Measurements from ENCODE around the gene MTUS2. TPM values are rescaled to one million over a fixed set of nuclear protein-coding genes. Genes with fewer than 3 reads are reported as not detected.

MTUS2 gene
- total RNA-seq, 2 donors from 2014 or later: 1.6 to 4.8 TPM

GRCh38 chr13:28875846-28876615 is 55.9 kb downstream of the MTUS2 start:
- H3K27me3 ChIP-seq (replicated peaks; ENCODE audit: insufficient read depth): no peaks in the 10 kb centered on the region
- intact Hi-C loops (cut with DNase I): no loop called here
- H3K4me1 ChIP-seq (replicated peaks): no peaks in the 10 kb centered on the region
- no peak for TF ChIP-seq POLR2A (IDR thresholded peaks at IDR 0.05)
- TF ChIP-seq CTCF (IDR thresholded peaks at IDR 0.05): no peak
- TF ChIP-seq POLR2AphosphoS5 (IDR thresholded peaks at IDR 0.05): no peak
- H3K9me3 ChIP-seq: no peaks in the 10 kb centered on the region
- H3K36me3 ChIP-seq: no peaks in the 10 kb centered on the region
- 72% methylated on average over 6 of the region's 6 CpGs for WGBS
- DNase-seq (ENCODE audit: low spot score): no peak
- no peak overlapping the region for H3K27ac ChIP-seq
- no peak overlapping the region for H3K4me3 ChIP-seq

- TF ChIP-seq POLR2AphosphoS5 (IDR thresholded peaks at IDR 0.05) (no peak), CTCF (IDR thresholded peaks at IDR 0.05) (no peak), POLR2A (IDR thresholded peaks at IDR 0.05) (no peak)
- Histone ChIP-seq H3K4me3 (no peak overlapping the region), H3K36me3 (no peaks in the 10 kb centered on the region), H3K9me3 (no peaks in the 10 kb centered on the region), H3K4me1 (replicated peaks) (no peaks in the 10 kb centered on the region), H3K27me3 (replicated peaks; ENCODE audit: insufficient read depth) (no peaks in the 10 kb centered on the region), H3K27ac (no peak overlapping the region)
- DNase-seq (ENCODE audit: low spot score): no peak
- 81% methylated on average over 4 of the region's 4 CpGs for WGBS
- intact Hi-C loops (cut with DNase I): no loop called here
Observed at GRCh38 chr13:28877408-28877807, 57.3 kb downstream of the MTUS2 start.

- 13% methylated on average over 4 of the region's 4 CpGs for WGBS
- H3K9me3 ChIP-seq: no peaks in the 10 kb centered on the region
- H3K36me3 ChIP-seq: no peaks in the 10 kb centered on the region
- DNase-seq (ENCODE audit: low spot score): no peak
- no peak overlapping the region for H3K4me3 ChIP-seq
- no peaks in the 10 kb centered on the region for H3K27me3 ChIP-seq (replicated peaks; ENCODE audit: insufficient read depth)
- intact Hi-C loops (cut with DNase I): no loop called here
- H3K4me1 ChIP-seq (replicated peaks): no peaks in the 10 kb centered on the region
- H3K27ac ChIP-seq: no peak overlapping the region
- TF ChIP-seq POLR2A (IDR thresholded peaks at IDR 0.05): no peak
- TF ChIP-seq POLR2AphosphoS5 (IDR thresholded peaks at IDR 0.05): no peak
- no peak for TF ChIP-seq CTCF (IDR thresholded peaks at IDR 0.05)
Observed at GRCh38 chr13:28885181-28885580, 65.0 kb downstream of the MTUS2 start.

- no peak for DNase-seq (ENCODE audit: low spot score)
- no peak for TF ChIP-seq CTCF (IDR thresholded peaks at IDR 0.05)
- no peak for TF ChIP-seq POLR2A (IDR thresholded peaks at IDR 0.05)
- no peak for TF ChIP-seq POLR2AphosphoS5 (IDR thresholded peaks at IDR 0.05)
- Histone ChIP-seq H3K27me3 (replicated peaks; ENCODE audit: insufficient read depth) (no peaks in the 10 kb centered on the region), H3K4me3 (no peak overlapping the region), H3K9me3 (no peaks in the 10 kb centered on the region), H3K36me3 (no peaks in the 10 kb centered on the region), H3K27ac (no peak overlapping the region), H3K4me1 (replicated peaks) (no peaks in the 10 kb centered on the region)
- intact Hi-C loops (cut with DNase I): no loop called here
- WGBS: 51% methylated on average over 6 of the region's 6 CpGs
Observed at GRCh38 chr13:28889086-28889732, 69.1 kb downstream of the MTUS2 start.

GRCh38 chr13:28890712-28891111 is 70.6 kb downstream of the MTUS2 start:
- H3K36me3 ChIP-seq: no peaks in the 10 kb centered on the region
- no peak overlapping the region for H3K27ac ChIP-seq
- no peaks in the 10 kb centered on the region for H3K9me3 ChIP-seq
- DNase-seq (ENCODE audit: low spot score): no peak
- no peak for TF ChIP-seq CTCF (IDR thresholded peaks at IDR 0.05)
- TF ChIP-seq POLR2AphosphoS5 (IDR thresholded peaks at IDR 0.05): no peak
- no peak for TF ChIP-seq POLR2A (IDR thresholded peaks at IDR 0.05)
- 25% methylated on average over 3 of the region's 3 CpGs for WGBS
- H3K27me3 ChIP-seq (replicated peaks; ENCODE audit: insufficient read depth): no peaks in the 10 kb centered on the region
- H3K4me1 ChIP-seq (replicated peaks): no peaks in the 10 kb centered on the region
- no peak overlapping the region for H3K4me3 ChIP-seq
- intact Hi-C loops (cut with DNase I): no loop called here
